ENCODE measurements around the gene NTM. TPM values are rescaled to one million over a fixed set of nuclear protein-coding genes. Genes with fewer than 3 reads are reported as not detected.

The NTM gene
- total RNA-seq, 1 experiment from 2014 or later = not detected

GRCh38 chr11:131683666-131684065 lies 313.3 kb downstream of the NTM start:
- ChIA-PET RAD21 (ENCODE audit: low non-redundant PET in 1 of 2, low total read pairs in 2 of 2, uncharacterized antibody in 2 of 2, unreplicated experiment in 2 of 2) (no interaction called here), POLR2A (no interaction called here), CTCF (no interaction called here)
- TF ChIP-seq CBX3 (IDR thresholded peaks at IDR 0.05; ENCODE audit: low read depth) (no peak), SRF (IDR thresholded peaks at IDR 0.05; ENCODE audit: low read depth) (no peak), EZH2 (IDR thresholded peaks at IDR 0.05) (no peak), ELF1 (IDR thresholded peaks at IDR 0.05; ENCODE audit: borderline replicate concordance, low read depth) (no peak), FOSL1 (IDR thresholded peaks at IDR 0.05; ENCODE audit: low read depth) (no peak), RAD21 (IDR thresholded peaks at IDR 0.05; ENCODE audit: low read depth) (no peak), JUND (IDR thresholded peaks at IDR 0.05) (no peak), ATF3 (IDR thresholded peaks at IDR 0.05) (no peak), ZBTB33 (IDR thresholded peaks at IDR 0.05; ENCODE audit: extremely low read depth, insufficient replicate concordance, low read length) (no peak), ZFX (IDR thresholded peaks at IDR 0.05) (no peak), REST (IDR thresholded peaks at IDR 0.05; ENCODE audit: low read depth) (no peak)
- intact Hi-C loops (cut with micrococcal nuclease) = no loop called here
- DNase-seq (ENCODE audit: low read depth, low spot score) (no peak), ATAC-seq (no peak)
- Histone ChIP-seq H3K9ac (ENCODE audit: low read length) (no peak overlapping the region), H3K9me3 (ENCODE audit: control insufficient read depth in 1 of 2, insufficient read depth in 1 of 2, low read depth in 1 of 2, low read length in 2 of 2) (no peaks in the 10 kb centered on the region), H2AFZ (ENCODE audit: low read depth, low read length, poor library complexity, severe bottlenecking) (no peak overlapping the region), H3K4me1 (ENCODE audit: control insufficient read depth in 1 of 2, insufficient read depth in 2 of 2, low read length in 2 of 2) (no peaks in the 10 kb centered on the region), H3K9me2 (ENCODE audit: insufficient read depth) (no peaks in the 10 kb centered on the region), H3K27me3 (ENCODE audit: insufficient read depth, low read length) (no peaks in the 10 kb centered on the region), H3K4me3 (replicated peaks in 1 of 2; ENCODE audit: low read depth in 1 of 2, low read length in 2 of 2) (no peak overlapping the region), H3K79me2 (ENCODE audit: insufficient read depth, low read length) (no peaks in the 10 kb centered on the region), H3K27ac (ENCODE audit: low read depth, low read length) (no peak overlapping the region), H3K36me3 (ENCODE audit: control insufficient read depth in 1 of 2, insufficient read depth in 2 of 2, low read length in 2 of 2) (no peaks in the 10 kb centered on the region), H4K20me1 (ENCODE audit: insufficient read depth) (no peaks in the 10 kb centered on the region), H3K4me2 (ENCODE audit: low read length) (no peak overlapping the region)
- BruUV-seq (replicated peaks) = no TSS peak

Measured in HCT116 (cell line).